ENCODE data around the gene TCTA.

The TCTA gene

DNA sequence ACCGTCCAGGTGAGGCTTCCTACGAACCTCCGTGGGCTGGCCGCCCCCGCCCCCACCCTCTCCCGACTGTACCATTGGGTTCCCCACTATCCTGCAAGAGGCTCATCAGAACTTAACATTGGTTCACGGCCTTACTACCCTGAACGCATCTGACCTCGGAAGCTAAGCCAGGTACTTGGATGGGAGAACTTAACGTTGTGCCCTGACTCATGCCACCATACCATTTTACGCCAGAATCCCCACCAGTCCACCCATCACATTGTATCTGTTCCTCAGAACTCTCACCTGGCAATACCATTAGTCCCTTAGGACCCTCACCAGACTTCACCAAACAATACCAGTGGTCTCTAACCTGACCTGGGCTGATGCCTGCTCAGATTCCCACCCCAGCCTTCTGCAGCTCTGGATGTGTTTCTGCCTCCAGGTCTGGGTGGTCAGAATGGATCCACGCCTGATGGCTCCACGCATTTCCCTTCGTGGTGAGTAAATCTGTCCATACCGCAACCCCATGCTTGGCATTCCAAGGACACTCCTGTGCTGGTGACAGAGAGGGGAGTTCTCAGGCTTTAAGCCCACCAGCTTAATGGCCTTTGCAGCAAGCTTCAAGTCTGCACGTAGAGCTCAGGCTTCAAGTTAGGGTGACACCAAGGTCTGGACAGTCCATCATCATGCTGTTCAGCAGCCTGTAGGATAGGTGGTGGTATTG is 562 bp downstream of the TCTA start:
- H3K4me3 ChIP-seq (ENCODE audit: low read length) = peak overlapping the region; percentile 97
- H3K9me3 ChIP-seq (ENCODE audit: control insufficient read depth, low read depth, low read length) = no peaks in the 10 kb centered on the region
- peak overlapping the region; percentile 60 for H3K9ac ChIP-seq (ENCODE audit: low read length)
- H3K4me1 ChIP-seq (ENCODE audit: control insufficient read depth, low read depth, low read length) = peaks cover 13% of the 10 kb centered on the region
- no peaks in the 10 kb centered on the region for H3K36me3 ChIP-seq (ENCODE audit: control insufficient read depth, low read depth, low read length)
- peak overlapping the region; percentile 57 for H3K27ac ChIP-seq (ENCODE audit: low read length)
- no peaks in the 10 kb centered on the region for H3K27me3 ChIP-seq (ENCODE audit: control insufficient read depth, insufficient read depth, low read length)

- Histone ChIP-seq H3K4me3 (ENCODE audit: low read length) (no peak overlapping the region), H3K9me3 (ENCODE audit: control insufficient read depth, low read depth, low read length) (no peaks in the 10 kb centered on the region), H3K9ac (ENCODE audit: low read length) (no peak overlapping the region), H3K27me3 (ENCODE audit: control insufficient read depth, insufficient read depth, low read length) (no peaks in the 10 kb centered on the region), H3K36me3 (ENCODE audit: control insufficient read depth, low read depth, low read length) (no peaks in the 10 kb centered on the region), H3K4me1 (ENCODE audit: control insufficient read depth, low read depth, low read length) (peaks cover 13% of the 10 kb centered on the region), H3K27ac (ENCODE audit: low read length) (no peak overlapping the region)
Observed at GRCh38 chr3:49413338-49413734, 1.1 kb downstream of the TCTA start.

- peaks cover 9% of the 10 kb centered on the region for H3K4me1 ChIP-seq (ENCODE audit: control insufficient read depth, low read depth, low read length)
- H3K27me3 ChIP-seq (ENCODE audit: control insufficient read depth, insufficient read depth, low read length) = no peaks in the 10 kb centered on the region
- H3K36me3 ChIP-seq (ENCODE audit: control insufficient read depth, low read depth, low read length) = no peaks in the 10 kb centered on the region
- no peak overlapping the region for H3K4me3 ChIP-seq (ENCODE audit: low read length)
- no peak overlapping the region for H3K9ac ChIP-seq (ENCODE audit: low read length)
- no peak overlapping the region for H3K27ac ChIP-seq (ENCODE audit: low read length)
- no peaks in the 10 kb centered on the region for H3K9me3 ChIP-seq (ENCODE audit: control insufficient read depth, low read depth, low read length)
Observed at GRCh38 chr3:49414753-49415152, 2.5 kb downstream of the TCTA start.

GRCh38 chr3:49415931-49416601 is 3.8 kb downstream of the TCTA start:
- no peak overlapping the region for H3K4me3 ChIP-seq (ENCODE audit: low read length)
- H3K27ac ChIP-seq (ENCODE audit: low read length) = no peak overlapping the region
- no peaks in the 10 kb centered on the region for H3K27me3 ChIP-seq (ENCODE audit: control insufficient read depth, insufficient read depth, low read length)
- no peaks in the 10 kb centered on the region for H3K4me1 ChIP-seq (ENCODE audit: control insufficient read depth, low read depth, low read length)
- H3K9me3 ChIP-seq (ENCODE audit: control insufficient read depth, low read depth, low read length) = no peaks in the 10 kb centered on the region
- no peaks in the 10 kb centered on the region for H3K36me3 ChIP-seq (ENCODE audit: control insufficient read depth, low read depth, low read length)
- no peak overlapping the region for H3K9ac ChIP-seq (ENCODE audit: low read length)

- no peaks in the 10 kb centered on the region for H3K36me3 ChIP-seq (ENCODE audit: control insufficient read depth, low read depth, low read length)
- H3K27ac ChIP-seq (ENCODE audit: low read length) = no peak overlapping the region
- no peaks in the 10 kb centered on the region for H3K9me3 ChIP-seq (ENCODE audit: control insufficient read depth, low read depth, low read length)
- no peaks in the 10 kb centered on the region for H3K4me1 ChIP-seq (ENCODE audit: control insufficient read depth, low read depth, low read length)
- H3K9ac ChIP-seq (ENCODE audit: low read length) = no peak overlapping the region
- H3K27me3 ChIP-seq (ENCODE audit: control insufficient read depth, insufficient read depth, low read length) = no peaks in the 10 kb centered on the region
- no peak overlapping the region for H3K4me3 ChIP-seq (ENCODE audit: low read length)
Observed at GRCh38 chr3:49416867-49417266, 4.6 kb downstream of the TCTA start.

DNA sequence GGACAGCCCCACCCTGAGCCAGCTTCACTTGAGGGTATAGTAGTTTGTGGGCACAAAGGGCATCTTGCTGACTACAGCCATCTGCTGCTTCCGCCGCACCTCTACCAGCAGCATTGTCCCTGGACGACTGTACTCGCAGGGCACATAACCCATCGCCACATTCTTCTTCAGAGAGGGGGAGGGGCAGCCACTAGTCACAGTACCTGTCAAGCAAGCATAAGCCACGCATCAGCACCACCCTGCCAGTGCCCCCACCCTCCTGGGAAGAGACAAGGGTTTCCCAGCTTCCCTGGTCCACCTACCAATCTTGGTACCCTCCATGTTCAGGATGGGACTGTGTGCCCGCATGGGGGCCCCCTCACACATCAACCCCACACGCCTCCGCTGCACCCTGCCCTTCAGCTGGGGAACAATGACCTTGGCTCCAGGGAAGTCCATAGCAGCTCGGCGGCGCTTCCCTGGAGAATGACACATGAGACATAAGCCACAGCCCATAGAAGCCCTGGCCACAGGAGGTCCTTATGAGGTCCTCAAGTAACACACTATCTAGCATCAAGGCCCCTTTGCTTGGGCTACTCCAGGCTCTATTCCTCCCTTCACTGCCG is 5.4 kb downstream of the TCTA start:
- peaks cover 2% of the 10 kb centered on the region for H3K4me1 ChIP-seq (ENCODE audit: control insufficient read depth, low read depth, low read length)
- H3K27me3 ChIP-seq (ENCODE audit: control insufficient read depth, insufficient read depth, low read length) = no peaks in the 10 kb centered on the region
- H3K9me3 ChIP-seq (ENCODE audit: control insufficient read depth, low read depth, low read length) = no peaks in the 10 kb centered on the region
- no peak overlapping the region for H3K4me3 ChIP-seq (ENCODE audit: low read length)
- no peaks in the 10 kb centered on the region for H3K36me3 ChIP-seq (ENCODE audit: control insufficient read depth, low read depth, low read length)
- no peak overlapping the region for H3K27ac ChIP-seq (ENCODE audit: low read length)
- no peak overlapping the region for H3K9ac ChIP-seq (ENCODE audit: low read length)

- no peaks in the 10 kb centered on the region for H3K9me3 ChIP-seq (ENCODE audit: control insufficient read depth, low read depth, low read length)
- peak overlapping the region; percentile 57 for H3K9ac ChIP-seq (ENCODE audit: low read length)
- peaks cover 7% of the 10 kb centered on the region for H3K4me1 ChIP-seq (ENCODE audit: control insufficient read depth, low read depth, low read length)
- peak overlapping the region; percentile 70 for H3K4me3 ChIP-seq (ENCODE audit: low read length)
- no peak overlapping the region for H3K27ac ChIP-seq (ENCODE audit: low read length)
- no peaks in the 10 kb centered on the region for H3K27me3 ChIP-seq (ENCODE audit: control insufficient read depth, insufficient read depth, low read length)
- no peaks in the 10 kb centered on the region for H3K36me3 ChIP-seq (ENCODE audit: control insufficient read depth, low read depth, low read length)
Observed at GRCh38 chr3:49421890-49422378, 9.7 kb downstream of the TCTA start.

DNA sequence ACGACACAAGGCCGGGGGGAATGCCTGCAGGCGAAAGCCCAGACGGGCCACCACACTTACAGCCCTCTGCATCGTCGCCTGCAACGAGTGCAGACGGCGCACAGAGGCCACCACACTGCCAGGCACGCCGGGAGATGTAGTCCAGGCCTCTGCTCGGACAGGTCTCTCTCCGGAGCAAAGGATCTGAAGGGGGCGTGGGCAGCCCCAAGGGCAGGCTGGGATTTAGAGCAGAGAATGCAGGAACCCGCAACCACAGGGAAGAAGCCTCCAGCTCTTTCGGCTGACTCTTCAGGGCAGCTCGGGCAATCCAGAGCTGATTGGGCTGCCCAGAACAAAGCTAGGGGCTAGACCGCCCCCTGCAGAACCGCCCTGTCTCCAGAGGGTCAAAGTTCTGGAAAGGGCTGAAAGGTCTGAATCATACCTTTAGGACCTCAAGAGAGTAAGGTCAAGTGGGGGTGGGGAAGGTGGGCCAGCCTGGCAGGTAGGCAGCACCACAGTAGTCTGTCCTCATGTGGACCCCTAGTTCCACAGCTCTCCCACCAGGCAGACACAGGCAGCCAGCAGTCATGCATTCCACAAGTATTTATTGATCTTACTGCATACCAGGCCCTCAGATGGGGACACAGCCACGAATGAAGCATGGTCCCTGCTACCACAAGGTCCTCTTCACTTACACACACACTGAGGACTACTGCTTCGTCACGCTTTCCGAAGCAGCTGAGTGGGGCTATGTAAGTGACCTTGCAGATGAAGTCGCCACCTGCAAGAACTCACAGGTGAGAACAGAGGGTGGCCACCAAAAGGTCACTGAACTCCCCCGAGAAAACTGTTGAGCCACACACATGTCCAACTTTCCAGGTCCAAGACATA is 10.4 kb downstream of the TCTA start, which contains the start of gene AMT:
Gene AMT (minus strand): TSS at position 95 of the 870 bp plus-strand sequence. CDS start 23 bp downstream, at position 72.
- peak within 1 kb of the TSS; percentile 18 for H3K27ac ChIP-seq (ENCODE audit: low read length)
- no peaks in the 10 kb centered on the region for H3K27me3 ChIP-seq (ENCODE audit: control insufficient read depth, insufficient read depth, low read length)
- H3K9ac ChIP-seq (ENCODE audit: low read length) = peak within 1 kb of the TSS; percentile 57
- peak within 1 kb of the TSS; percentile 70 for H3K4me3 ChIP-seq (ENCODE audit: low read length)
- H3K9me3 ChIP-seq (ENCODE audit: control insufficient read depth, low read depth, low read length) = no peaks in the 10 kb centered on the region
- no peaks in the 10 kb centered on the region for H3K36me3 ChIP-seq (ENCODE audit: control insufficient read depth, low read depth, low read length)
- H3K4me1 ChIP-seq (ENCODE audit: control insufficient read depth, low read depth, low read length) = peaks cover 7% of the 10 kb centered on the region

GRCh38 chr3:49424816-49425215 is 12.6 kb downstream of the TCTA start:
- H3K9ac ChIP-seq (ENCODE audit: low read length) = no peak overlapping the region
- H3K27me3 ChIP-seq (ENCODE audit: control insufficient read depth, insufficient read depth, low read length) = no peaks in the 10 kb centered on the region

GRCh38 chr3:49427586-49427985 is 15.4 kb downstream of the TCTA start:
- Histone ChIP-seq H3K36me3 (ENCODE audit: control insufficient read depth, low read depth, low read length) (no peaks in the 10 kb centered on the region), H3K4me1 (ENCODE audit: control insufficient read depth, low read depth, low read length) (peaks cover 6% of the 10 kb centered on the region), H3K27me3 (ENCODE audit: control insufficient read depth, insufficient read depth, low read length) (no peaks in the 10 kb centered on the region), H3K9me3 (ENCODE audit: control insufficient read depth, low read depth, low read length) (no peaks in the 10 kb centered on the region), H3K9ac (ENCODE audit: low read length) (no peak overlapping the region), H3K27ac (ENCODE audit: low read length) (no peak overlapping the region), H3K4me3 (ENCODE audit: low read length) (no peak overlapping the region)

More at GRCh38 chr3:49424816-49425215, 12.6 kb downstream of the TCTA start:
- no peaks in the 10 kb centered on the region for H3K36me3 ChIP-seq (ENCODE audit: control insufficient read depth, low read depth, low read length)
- H3K9me3 ChIP-seq (ENCODE audit: control insufficient read depth, low read depth, low read length) = no peaks in the 10 kb centered on the region
- H3K27ac ChIP-seq (ENCODE audit: low read length) = no peak overlapping the region
- H3K4me1 ChIP-seq (ENCODE audit: control insufficient read depth, low read depth, low read length) = peaks cover 7% of the 10 kb centered on the region
- no peak overlapping the region for H3K4me3 ChIP-seq (ENCODE audit: low read length)

- Histone ChIP-seq H3K9ac (ENCODE audit: low read length) (peak overlapping the region; percentile 84), H3K9me3 (ENCODE audit: control insufficient read depth, low read depth, low read length) (no peaks in the 10 kb centered on the region), H3K27me3 (ENCODE audit: control insufficient read depth, insufficient read depth, low read length) (no peaks in the 10 kb centered on the region), H3K27ac (ENCODE audit: low read length) (no peak overlapping the region), H3K36me3 (ENCODE audit: control insufficient read depth, low read depth, low read length) (no peaks in the 10 kb centered on the region), H3K4me1 (ENCODE audit: control insufficient read depth, low read depth, low read length) (no peaks in the 10 kb centered on the region), H3K4me3 (ENCODE audit: low read length) (peak overlapping the region; percentile 85)
Observed at GRCh38 chr3:49428752-49429080, 16.5 kb downstream of the TCTA start.
